SK-N-SH (cell line): ENCODE data around the gene GTF3C1. TPM values are rescaled to one million over a fixed set of nuclear protein-coding genes. Genes with fewer than 3 reads are reported as not detected.

Source experiments
- CTCF ChIA-PET: fragments of 300-600, 350-600 bp; formaldehyde crosslinking; extraction: SDS; loops from one replicate; lab custom pipeline; 2021; lab: Yijun Ruan, JAX
- POLR2A ChIA-PET: fragments of 350-600 bp; sonication (Branson Sonifier 250); formaldehyde crosslinking; extraction: SDS; loops from one replicate; lab custom pipeline; 2020; ENCODE audit warnings: antibody characterized with exemption, inconsistent platforms; lab: Yijun Ruan, JAX
- DNase-seq: peaks from one replicate; pipeline ENCODE4 v3.0.0; 2012
- H2AFZ ChIP-seq: fragments of 200-600 bp; sonication (generic); 2 replicates; pipeline ENCODE4 v1.8.1; 2016; ENCODE audit warnings: antibody characterized with exemption, mild to moderate bottlenecking, low read depth
- H3F3A ChIP-seq: fragments of 200-600 bp; sonication (generic); replicated peaks from 2 replicates; pipeline ENCODE3; 2016; ENCODE audit warnings: antibody characterized with exemption, mild to moderate bottlenecking; ENCODE audit not compliant: insufficient read depth
- H3K27ac ChIP-seq, 2 experiments: fragments of 200-500 bp in 1 of 2; fragments of 200-600 bp in 1 of 2; sonication (Bioruptor generic) in 1 of 2; sonication (generic), shearing (Covaris generic) in 1 of 2; 2 replicates each; pipeline versions ENCODE4 v1.5.1 to v1.6.1; 2014 to 2016; ENCODE audit warnings: low read depth in 2 of 2, inconsistent platforms in 1 of 2, low read length in 1 of 2, mild to moderate bottlenecking in 1 of 2, mixed read lengths in 1 of 2
- H3K27me3 ChIP-seq: fragments of 200-600 bp; sonication (generic), shearing (Covaris generic); 2 replicates; pipeline ENCODE4 v1.6.1; 2016; ENCODE audit warnings: mixed run types; ENCODE audit not compliant: insufficient read depth
- H3K36me3 ChIP-seq, 2 experiments: fragments of 200-500 bp in 1 of 2; fragments of 200-600 bp in 1 of 2; sonication (Bioruptor generic) in 1 of 2; sonication (generic) in 1 of 2; replicated peaks in 1 of 2; 2 replicates each; pipeline versions ENCODE3 to v1.5.1; 2014 to 2016; ENCODE audit warnings: low read length in 1 of 2, mild to moderate bottlenecking in 1 of 2; ENCODE audit not compliant: insufficient read depth in 2 of 2, control insufficient read depth in 1 of 2
- H3K4me1 ChIP-seq, 2 experiments: fragments of 200-500 bp in 1 of 2; fragments of 200-600 bp in 1 of 2; sonication (Bioruptor generic) in 1 of 2; sonication (generic), shearing (Covaris generic) in 1 of 2; 2 replicates each; pipeline versions ENCODE4 v1.5.1 to v1.6.1; 2014 to 2016; ENCODE audit warnings: low read depth in 1 of 2, low read length in 1 of 2, mixed run types in 1 of 2; ENCODE audit not compliant: insufficient read depth in 2 of 2, control insufficient read depth in 1 of 2
- H3K4me2 ChIP-seq: fragments of 200-600 bp; sonication (generic), shearing (Covaris generic); 2 replicates; pipeline ENCODE4 v1.6.1; 2017; ENCODE audit warnings: mixed run types
- H3K4me3 ChIP-seq, 2 experiments: fragments of 200-500 bp in 1 of 2; fragments of 200-600 bp in 1 of 2; sonication (Bioruptor generic) in 1 of 2; sonication (generic), shearing (Covaris generic) in 1 of 2; 2 replicates each; pipeline versions ENCODE4 v1.5.1 to v1.8.1; 2014 to 2016; ENCODE audit warnings: low read depth in 2 of 2, inconsistent platforms in 1 of 2, low read length in 1 of 2, mild to moderate bottlenecking in 1 of 2, mixed read lengths in 1 of 2, moderate library complexity in 1 of 2
- H3K79me2 ChIP-seq: fragments of 200-600 bp; sonication (generic); 2 replicates; pipeline ENCODE4 v1.8.1; 2017; ENCODE audit warnings: mild to moderate bottlenecking; ENCODE audit not compliant: insufficient read depth
- H3K9ac ChIP-seq: fragments of 200-600 bp; sonication (generic); 2 replicates; pipeline ENCODE4 v1.6.1; 2017; ENCODE audit warnings: mixed run types
- H3K9me2 ChIP-seq: fragments of 200-600 bp; sonication (generic); 2 replicates; pipeline ENCODE4 v1.6.1; 2017; ENCODE audit warnings: mixed run types
- H3K9me3 ChIP-seq: fragments of 200-600 bp; sonication (generic); 2 replicates; pipeline ENCODE4 v1.6.1; 2017; ENCODE audit warnings: mixed run types, mild to moderate bottlenecking, moderate library complexity
- H4K20me1 ChIP-seq: fragments of 200-600 bp; sonication (generic); 2 replicates; pipeline ENCODE4 v1.6.1; 2017; ENCODE audit warnings: mild to moderate bottlenecking, mixed run types; ENCODE audit not compliant: insufficient read depth
- CTCF ChIP-seq: fragments of 200-600 bp; sonication (generic); IDR thresholded peaks from 2 replicates; pipeline ENCODE4 v1.6.1; 2017; ENCODE audit warnings: antibody characterized with exemption, mild to moderate bottlenecking, moderate library complexity
- ELF1 ChIP-seq: IDR thresholded peaks from 2 replicates; pipeline ENCODE4 v1.4.0; 2012
- EP300 ChIP-seq, 2 experiments: IDR thresholded peaks; 2 replicates each; pipeline versions ENCODE4 v1.4.0 to v1.6.1; 2012; ENCODE audit warnings: borderline replicate concordance in 1 of 2, low read depth in 1 of 2, low read length in 1 of 2
- FOXJ3 ChIP-seq: sonication (generic); formaldehyde crosslinking; IDR thresholded peaks from 2 replicates; pipeline ENCODE4 v1.5.1; 2020; ENCODE audit warnings: mild to moderate bottlenecking, missing genetic modification reagents
- GATA2 ChIP-seq: sonication (generic); formaldehyde crosslinking; IDR thresholded peaks from 2 replicates; pipeline ENCODE4 v1.5.0; 2020; ENCODE audit warnings: mild to moderate bottlenecking, missing genetic modification reagents
- JUND ChIP-seq: IDR thresholded peaks from 2 replicates; pipeline ENCODE4 v1.4.0; 2012
- MEF2A ChIP-seq: IDR thresholded peaks from 2 replicates; pipeline ENCODE4 v1.4.0; 2012; ENCODE audit warnings: low read depth, borderline replicate concordance
- MXI1 ChIP-seq: IDR thresholded peaks from 2 replicates; pipeline ENCODE4 v1.6.1; 2012; ENCODE audit warnings: mild to moderate bottlenecking, low read depth, low read length, improper control_type of control experiment
- NFIC ChIP-seq: IDR thresholded peaks from 2 replicates; pipeline ENCODE4 v1.4.0; 2012; ENCODE audit warnings: borderline replicate concordance
- RAD21 ChIP-seq: IDR thresholded peaks from 2 replicates; pipeline ENCODE4 v1.6.1; 2012; ENCODE audit warnings: mild to moderate bottlenecking, low read length
- REST ChIP-seq: IDR thresholded peaks from 2 replicates; pipeline ENCODE4 v1.6.1; 2012; ENCODE audit warnings: mild to moderate bottlenecking, low read depth, low read length, moderate library complexity
- RXRA ChIP-seq: IDR thresholded peaks from 2 replicates; pipeline ENCODE4 v1.4.0; 2012; ENCODE audit warnings: low read depth, mild to moderate bottlenecking, borderline replicate concordance
- SIN3A ChIP-seq: IDR thresholded peaks from 2 replicates; pipeline ENCODE4 v1.6.1; 2012; ENCODE audit warnings: low read depth, mild to moderate bottlenecking, low read length, moderate library complexity, borderline replicate concordance
- TEAD4 ChIP-seq: IDR thresholded peaks from 2 replicates; pipeline ENCODE4 v1.4.0; 2012; ENCODE audit warnings: mild to moderate bottlenecking, borderline replicate concordance; ENCODE audit not compliant: insufficient read depth
- YY1 ChIP-seq: IDR thresholded peaks from 2 replicates; pipeline ENCODE4 v1.4.0; 2012; ENCODE audit warnings: low read depth, mild to moderate bottlenecking
- WGBS: methylation state at CpG from one replicate; pipeline ENCODE4 v1.1.6; 2017; ENCODE audit warnings: low lambda C conversion rate; 5-methylcytosine and 5-hydroxymethylcytosine counted together
- polyA plus RNA-seq, 3 experiments: library from polyadenylated mRNA; depleted of rRNA; stranded (reverse); fragments of >200 nt; gene quantifications; 2 replicates each; pipeline ENCODE4 v1.2.3, GENCODE V29; 2012
- TF ChIP-seq, protein P1 (sequence below): fragments of 150-350 bp; IDR thresholded peaks from 2 replicates; pipeline ENCODE4 v1.6.1; 2017; ENCODE audit warnings: antibody characterized with exemption, low read length, low read depth, borderline replicate concordance
- TF ChIP-seq, protein P2 (sequence below): IDR thresholded peaks from 2 replicates; pipeline ENCODE4; 2012
- TF ChIP-seq, protein P3 (sequence below): IDR thresholded peaks from 2 replicates; pipeline ENCODE4 v1.4.0; 2012; ENCODE audit warnings: low read depth, borderline replicate concordance
- TF ChIP-seq, protein P4 (sequence below): IDR thresholded peaks from 2 replicates; pipeline ENCODE4 v1.4.0; 2012; ENCODE audit warnings: low read depth, borderline replicate concordance
- TF ChIP-seq, protein P5 (sequence below): IDR thresholded peaks from 2 replicates; pipeline ENCODE4 v1.4.0; 2012; ENCODE audit warnings: low read depth

Gene GTF3C1
- polyA plus RNA-seq, 1 of the 3 experiments (the other 2 are of a cell fraction): 47.2 TPM

- Histone ChIP-seq H3K4me3 (no peak overlapping the region), H3K9me2 (no peaks in the 10 kb centered on the region), H3F3A (no peaks in the 10 kb centered on the region), H3K27me3 (no peaks in the 10 kb centered on the region), H3K9me3 (no peaks in the 10 kb centered on the region), H3K4me1 (peaks cover 0 to 7% of the 10 kb centered on the region in 2 experiments; a peak in 1 of 4 replicates), H3K36me3 (no peaks in the 10 kb centered on the region), H2AFZ (no peak overlapping the region), H3K79me2 (no peaks in the 10 kb centered on the region), H4K20me1 (no peaks in the 10 kb centered on the region), H3K4me2 (no peak overlapping the region), H3K9ac (no peak overlapping the region), H3K27ac (no peak overlapping the region)
- WGBS: 92% methylated on average over 5 of the region's 6 CpGs
- CTCF ChIA-PET: interaction anchor here (0.6 kb wide), 1 partner anchor 610 kb away, joined by 3 read pairs; no protein-coding TSS in a partner anchor
- no peak for DNase-seq
- POLR2A ChIA-PET: no interaction called here
- TF ChIP-seq, protein P1, sequence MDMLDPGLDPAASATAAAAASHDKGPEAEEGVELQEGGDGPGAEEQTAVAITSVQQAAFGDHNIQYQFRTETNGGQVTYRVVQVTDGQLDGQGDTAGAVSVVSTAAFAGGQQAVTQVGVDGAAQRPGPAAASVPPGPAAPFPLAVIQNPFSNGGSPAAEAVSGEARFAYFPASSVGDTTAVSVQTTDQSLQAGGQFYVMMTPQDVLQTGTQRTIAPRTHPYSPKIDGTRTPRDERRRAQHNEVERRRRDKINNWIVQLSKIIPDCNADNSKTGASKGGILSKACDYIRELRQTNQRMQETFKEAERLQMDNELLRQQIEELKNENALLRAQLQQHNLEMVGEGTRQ: no peak
- TF ChIP-seq JUND (no peak), SIN3A (no peak), RXRA (no peak), TEAD4 (no peak), MXI1 (no peak), NFIC (no peak), YY1 (no peak), EP300 (IDR thresholded peaks at IDR 0.05; ENCODE audit: borderline replicate concordance in 1 of 2, low read depth in 1 of 2, low read length in 1 of 2) (no peak), ELF1 (no peak), RAD21 (no peak), FOXJ3 (CRISPR knock-in tag) (no peak), GATA2 (CRISPR knock-in tag) (no peak), REST (no peak), MEF2A (no peak), CTCF (no peak)
- TF ChIP-seq, protein P2, sequence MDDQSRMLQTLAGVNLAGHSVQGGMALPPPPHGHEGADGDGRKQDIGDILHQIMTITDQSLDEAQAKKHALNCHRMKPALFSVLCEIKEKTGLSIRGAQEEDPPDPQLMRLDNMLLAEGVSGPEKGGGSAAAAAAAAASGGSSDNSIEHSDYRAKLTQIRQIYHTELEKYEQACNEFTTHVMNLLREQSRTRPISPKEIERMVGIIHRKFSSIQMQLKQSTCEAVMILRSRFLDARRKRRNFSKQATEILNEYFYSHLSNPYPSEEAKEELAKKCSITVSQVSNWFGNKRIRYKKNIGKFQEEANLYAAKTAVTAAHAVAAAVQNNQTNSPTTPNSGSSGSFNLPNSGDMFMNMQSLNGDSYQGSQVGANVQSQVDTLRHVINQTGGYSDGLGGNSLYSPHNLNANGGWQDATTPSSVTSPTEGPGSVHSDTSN: no peak
- TF ChIP-seq, protein P3, sequence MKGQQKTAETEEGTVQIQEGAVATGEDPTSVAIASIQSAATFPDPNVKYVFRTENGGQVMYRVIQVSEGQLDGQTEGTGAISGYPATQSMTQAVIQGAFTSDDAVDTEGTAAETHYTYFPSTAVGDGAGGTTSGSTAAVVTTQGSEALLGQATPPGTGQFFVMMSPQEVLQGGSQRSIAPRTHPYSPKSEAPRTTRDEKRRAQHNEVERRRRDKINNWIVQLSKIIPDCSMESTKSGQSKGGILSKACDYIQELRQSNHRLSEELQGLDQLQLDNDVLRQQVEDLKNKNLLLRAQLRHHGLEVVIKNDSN: no peak
- TF ChIP-seq, protein P4, sequence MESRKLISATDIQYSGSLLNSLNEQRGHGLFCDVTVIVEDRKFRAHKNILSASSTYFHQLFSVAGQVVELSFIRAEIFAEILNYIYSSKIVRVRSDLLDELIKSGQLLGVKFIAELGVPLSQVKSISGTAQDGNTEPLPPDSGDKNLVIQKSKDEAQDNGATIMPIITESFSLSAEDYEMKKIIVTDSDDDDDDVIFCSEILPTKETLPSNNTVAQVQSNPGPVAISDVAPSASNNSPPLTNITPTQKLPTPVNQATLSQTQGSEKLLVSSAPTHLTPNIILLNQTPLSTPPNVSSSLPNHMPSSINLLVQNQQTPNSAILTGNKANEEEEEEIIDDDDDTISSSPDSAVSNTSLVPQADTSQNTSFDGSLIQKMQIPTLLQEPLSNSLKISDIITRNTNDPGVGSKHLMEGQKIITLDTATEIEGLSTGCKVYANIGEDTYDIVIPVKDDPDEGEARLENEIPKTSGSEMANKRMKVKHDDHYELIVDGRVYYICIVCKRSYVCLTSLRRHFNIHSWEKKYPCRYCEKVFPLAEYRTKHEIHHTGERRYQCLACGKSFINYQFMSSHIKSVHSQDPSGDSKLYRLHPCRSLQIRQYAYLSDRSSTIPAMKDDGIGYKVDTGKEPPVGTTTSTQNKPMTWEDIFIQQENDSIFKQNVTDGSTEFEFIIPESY: no peak
- TF ChIP-seq, protein P5, sequence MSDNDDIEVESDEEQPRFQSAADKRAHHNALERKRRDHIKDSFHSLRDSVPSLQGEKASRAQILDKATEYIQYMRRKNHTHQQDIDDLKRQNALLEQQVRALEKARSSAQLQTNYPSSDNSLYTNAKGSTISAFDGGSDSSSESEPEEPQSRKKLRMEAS: no peak
Measured at GRCh38 chr16:27598220-27598619, 48.5 kb upstream of the GTF3C1 start.
